Breast epithelium (tissue), 3 donors: ENCODE results near the gene RTCA.
"Not testable (repeated sequence)": the region's sequence is repeated elsewhere in the genome, so short reads cannot be mapped to it uniquely, and the experiment has no call there.

Experiments used
- CTCF ChIP-seq, 3 donors: fragments of 450-650 bp; IDR thresholded peaks; one replicate each; pipeline ENCODE4 v1.5.1; 2016 to 2017; ENCODE audit warnings: antibody characterized with exemption in 3 of 3, mild to moderate bottlenecking in 3 of 3, moderate library complexity in 3 of 3
- POLR2A ChIP-seq: fragments of 450-650 bp; IDR thresholded peaks from one replicate; pipeline ENCODE4 v1.6.1; 2016; ENCODE audit warnings: antibody characterized with exemption, mild to moderate bottlenecking, moderate library complexity
- POLR2AphosphoS5 ChIP-seq, 3 donors: sonication (generic); formaldehyde crosslinking; IDR thresholded peaks; one replicate each; pipeline ENCODE4 v1.6.1; 2017; ENCODE audit warnings: antibody characterized with exemption in 3 of 3

GRCh38 chr1:100264081-100264480 lies 1.9 kb upstream of the RTCA start:
- TF ChIP-seq CTCF (IDR thresholded peaks at IDR 0.05); POLR2A; POLR2AphosphoS5 (IDR thresholded peaks at IDR 0.05): not testable (repeated sequence)
